HepG2 (cell line): Measurements from ENCODE around the gene TCF12. TPM values are rescaled to one million over a fixed set of nuclear protein-coding genes. Genes with fewer than 3 reads are reported as not detected.

Source experiments
- ARNT ChIP-seq: fragments of 450-650 bp; IDR thresholded peaks from 2 replicates; pipeline ENCODE4 v1.6.1; 2017
- ATF2 ChIP-seq: sonication (generic); formaldehyde crosslinking; IDR thresholded peaks from 2 replicates; pipeline ENCODE4 v1.4.0; 2020; ENCODE audit warnings: missing genetic modification reagents
- FOXC1 ChIP-seq: sonication (generic); formaldehyde crosslinking; IDR thresholded peaks from 2 replicates; pipeline ENCODE4 v1.8.0; 2022; ENCODE audit warnings: mild to moderate bottlenecking, missing genetic modification reagents, borderline replicate concordance
- TAF15 ChIP-seq: fragments of 200-400 bp; formaldehyde crosslinking; IDR thresholded peaks from one replicate; pipeline ENCODE4 v1.6.1; 2018; ENCODE audit warnings: mild to moderate bottlenecking, low read depth, low read length; ENCODE audit not compliant: poor library complexity, severe bottlenecking
- polyA plus RNA-seq, 8 experiments: library from polyadenylated mRNA; depleted of rRNA in 3 of 8; stranded (reverse) in 7 of 8; unstranded in 1 of 8; fragments of >200 nt; fragmentation: Illumina TruSeq in 4 of 8; extraction: Trizol in 4 of 8; gene quantifications; 2 replicates each; pipeline versions ENCODE4 v1.2.1 to v1.2.3, GENCODE V29; 2011 to 2016; ENCODE audit warnings: low read depth in 4 of 8, missing spikeins in 1 of 8, mixed read lengths in 1 of 8; ENCODE audit not compliant: insufficient read depth in 1 of 8
- total RNA-seq, 5 experiments: library from RNA; depleted of rRNA; stranded (reverse); fragments of >200 nt; fragmentation: Illumina TruSeq; extraction: Trizol; gene quantifications; 2 replicates each; pipeline ENCODE4 v1.2.3, GENCODE V29; 2016; ENCODE audit warnings: low read depth in 1 of 5
- TF ChIP-seq, protein P1 (sequence below), 2 experiments: sonication (generic) in 1 of 2; formaldehyde crosslinking in 1 of 2; IDR thresholded peaks; 2 replicates each; pipeline versions ENCODE4 v1.6.1 to v1.9.0; 2014 to 2022; ENCODE audit warnings: antibody characterized with exemption in 1 of 2, borderline replicate concordance in 1 of 2, inconsistent platforms in 1 of 2, low read depth in 1 of 2, missing genetic modification reagents in 1 of 2
- TF ChIP-seq, protein P2 (sequence below): sonication (generic); formaldehyde crosslinking; IDR thresholded peaks from 2 replicates; pipeline ENCODE4 v1.8.0; 2022; ENCODE audit warnings: mild to moderate bottlenecking, missing genetic modification reagents; ENCODE audit not compliant: insufficient replicate concordance

The TCF12 gene
- total and polyA plus RNA-seq, 2 of the 13 experiments (the other 11 are each of a cell fraction or from before 2014, with no cell fraction given), result 48.6 to 51.1 TPM

DNA sequence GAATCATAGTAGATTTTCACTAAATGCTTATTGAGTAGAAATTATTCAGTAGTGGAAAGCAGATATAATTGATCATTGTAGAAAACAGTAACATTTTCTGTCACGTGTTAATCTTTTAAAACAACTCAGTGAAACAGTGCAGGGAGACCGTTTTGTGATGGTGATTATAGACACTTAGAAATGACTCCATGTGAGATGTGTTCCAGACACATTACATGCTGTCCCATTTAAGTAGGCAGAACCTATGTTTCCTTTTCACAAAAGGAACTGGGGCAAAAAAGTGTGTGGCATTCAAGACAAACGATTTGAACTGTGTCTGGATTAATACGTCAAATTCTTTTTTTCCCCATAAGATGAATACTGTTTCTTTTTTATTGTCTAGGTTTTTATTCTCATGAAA, 126.5 kb downstream of the TCF12 start (continued):
- TF ChIP-seq ATF2 (CRISPR knock-in tag), result no peak
- TF ChIP-seq, protein P1, sequence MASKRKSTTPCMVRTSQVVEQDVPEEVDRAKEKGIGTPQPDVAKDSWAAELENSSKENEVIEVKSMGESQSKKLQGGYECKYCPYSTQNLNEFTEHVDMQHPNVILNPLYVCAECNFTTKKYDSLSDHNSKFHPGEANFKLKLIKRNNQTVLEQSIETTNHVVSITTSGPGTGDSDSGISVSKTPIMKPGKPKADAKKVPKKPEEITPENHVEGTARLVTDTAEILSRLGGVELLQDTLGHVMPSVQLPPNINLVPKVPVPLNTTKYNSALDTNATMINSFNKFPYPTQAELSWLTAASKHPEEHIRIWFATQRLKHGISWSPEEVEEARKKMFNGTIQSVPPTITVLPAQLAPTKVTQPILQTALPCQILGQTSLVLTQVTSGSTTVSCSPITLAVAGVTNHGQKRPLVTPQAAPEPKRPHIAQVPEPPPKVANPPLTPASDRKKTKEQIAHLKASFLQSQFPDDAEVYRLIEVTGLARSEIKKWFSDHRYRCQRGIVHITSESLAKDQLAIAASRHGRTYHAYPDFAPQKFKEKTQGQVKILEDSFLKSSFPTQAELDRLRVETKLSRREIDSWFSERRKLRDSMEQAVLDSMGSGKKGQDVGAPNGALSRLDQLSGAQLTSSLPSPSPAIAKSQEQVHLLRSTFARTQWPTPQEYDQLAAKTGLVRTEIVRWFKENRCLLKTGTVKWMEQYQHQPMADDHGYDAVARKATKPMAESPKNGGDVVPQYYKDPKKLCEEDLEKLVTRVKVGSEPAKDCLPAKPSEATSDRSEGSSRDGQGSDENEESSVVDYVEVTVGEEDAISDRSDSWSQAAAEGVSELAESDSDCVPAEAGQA (IDR thresholded peaks at IDR 0.05; ENCODE audit: low read depth), result no peak
- TF ChIP-seq, protein P1 (CRISPR knock-in tag; IDR thresholded peaks at IDR 0.05; ENCODE audit: borderline replicate concordance), result no peak
- no peak for TF ChIP-seq ARNT
- TF ChIP-seq, protein P2, sequence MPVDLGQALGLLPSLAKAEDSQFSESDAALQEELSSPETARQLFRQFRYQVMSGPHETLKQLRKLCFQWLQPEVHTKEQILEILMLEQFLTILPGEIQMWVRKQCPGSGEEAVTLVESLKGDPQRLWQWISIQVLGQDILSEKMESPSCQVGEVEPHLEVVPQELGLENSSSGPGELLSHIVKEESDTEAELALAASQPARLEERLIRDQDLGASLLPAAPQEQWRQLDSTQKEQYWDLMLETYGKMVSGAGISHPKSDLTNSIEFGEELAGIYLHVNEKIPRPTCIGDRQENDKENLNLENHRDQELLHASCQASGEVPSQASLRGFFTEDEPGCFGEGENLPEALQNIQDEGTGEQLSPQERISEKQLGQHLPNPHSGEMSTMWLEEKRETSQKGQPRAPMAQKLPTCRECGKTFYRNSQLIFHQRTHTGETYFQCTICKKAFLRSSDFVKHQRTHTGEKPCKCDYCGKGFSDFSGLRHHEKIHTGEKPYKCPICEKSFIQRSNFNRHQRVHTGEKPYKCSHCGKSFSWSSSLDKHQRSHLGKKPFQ (CRISPR knock-in tag), result no peak
- no peak for TF ChIP-seq TAF15
- no peak for TF ChIP-seq FOXC1 (CRISPR knock-in tag)
